GM18867 (cell line): ENCODE data around the gene TUBGCP2.

ENCODE experiments used
- ATAC-seq: cut with Tn5 transposase; IDR thresholded peaks from one replicate; pipeline ENCODE4 v1.9.1; 2021; ENCODE audit warnings: mild to moderate bottlenecking, moderate library complexity; ENCODE audit not compliant: unreplicated experiment

TUBGCP2 gene

DNA sequence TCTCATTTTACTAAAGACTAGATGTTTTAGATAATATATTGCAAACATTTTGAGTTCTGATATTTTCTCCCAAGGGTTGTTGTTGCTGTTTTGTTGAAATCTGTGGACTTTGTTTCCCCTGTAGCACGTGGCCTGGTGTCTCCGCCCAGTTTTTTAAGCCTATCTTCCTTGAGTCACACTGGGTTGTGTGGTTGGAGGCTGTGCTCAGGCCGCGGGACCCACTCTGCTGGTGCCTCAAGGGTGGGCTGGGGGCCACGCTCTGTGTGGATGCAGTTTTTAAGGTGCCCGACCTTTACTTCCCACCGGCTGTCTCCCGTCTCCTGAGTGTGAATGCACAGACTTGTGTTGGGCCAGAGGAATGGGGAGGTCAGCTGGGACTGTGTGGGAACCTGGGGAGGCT is 34.3 kb upstream of the TUBGCP2 start:
- ATAC-seq, result no peak

DNA sequence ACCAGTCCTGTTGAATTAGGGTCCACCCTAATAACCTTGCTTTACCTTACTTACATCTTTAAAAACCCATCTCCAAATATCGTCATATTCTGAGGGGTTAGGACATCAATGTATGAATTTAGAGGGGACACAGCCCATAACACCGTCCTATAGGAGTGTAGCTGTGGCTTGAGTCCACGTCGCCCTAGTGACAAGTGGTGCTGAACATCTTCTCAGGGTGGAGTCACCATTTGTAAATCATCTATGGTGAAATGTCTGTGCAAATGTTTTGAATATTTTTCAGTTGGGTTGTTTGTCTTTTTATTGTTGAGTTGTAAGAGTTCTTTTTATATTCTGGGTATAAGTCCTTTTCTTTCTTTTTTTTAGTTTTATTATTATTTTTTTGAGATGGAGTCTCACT is 33.3 kb upstream of the TUBGCP2 start:
- no peak for ATAC-seq

DNA sequence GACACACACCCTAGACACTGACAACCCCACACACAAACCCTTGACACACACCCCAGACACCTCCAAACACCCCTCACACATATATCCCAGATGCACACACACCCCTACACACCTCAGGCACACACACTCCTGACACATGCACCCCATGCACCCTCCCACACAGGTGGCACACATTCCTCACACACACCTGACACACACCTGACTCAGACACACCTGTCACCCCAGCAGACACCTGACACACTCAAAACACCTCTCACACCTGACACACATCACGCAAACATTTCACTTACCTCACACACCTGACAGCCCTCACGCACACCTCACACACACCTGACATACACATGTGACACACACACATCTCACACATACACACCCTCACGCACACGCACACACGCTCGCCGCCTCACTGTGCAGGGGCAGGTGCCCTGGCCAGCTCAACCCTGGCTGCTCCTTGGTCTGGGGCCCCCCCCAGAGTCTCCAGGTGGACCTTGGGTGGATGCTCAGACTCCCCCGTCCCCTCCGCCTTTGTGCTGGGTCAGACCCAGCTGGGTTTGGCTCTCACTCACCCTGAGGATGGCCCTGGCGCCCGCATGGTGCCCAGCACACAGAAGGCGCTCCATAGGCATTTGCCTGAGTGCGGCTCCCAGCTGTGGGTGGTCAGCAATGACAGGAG is 31.2 kb upstream of the TUBGCP2 start:
- no peak for ATAC-seq

DNA sequence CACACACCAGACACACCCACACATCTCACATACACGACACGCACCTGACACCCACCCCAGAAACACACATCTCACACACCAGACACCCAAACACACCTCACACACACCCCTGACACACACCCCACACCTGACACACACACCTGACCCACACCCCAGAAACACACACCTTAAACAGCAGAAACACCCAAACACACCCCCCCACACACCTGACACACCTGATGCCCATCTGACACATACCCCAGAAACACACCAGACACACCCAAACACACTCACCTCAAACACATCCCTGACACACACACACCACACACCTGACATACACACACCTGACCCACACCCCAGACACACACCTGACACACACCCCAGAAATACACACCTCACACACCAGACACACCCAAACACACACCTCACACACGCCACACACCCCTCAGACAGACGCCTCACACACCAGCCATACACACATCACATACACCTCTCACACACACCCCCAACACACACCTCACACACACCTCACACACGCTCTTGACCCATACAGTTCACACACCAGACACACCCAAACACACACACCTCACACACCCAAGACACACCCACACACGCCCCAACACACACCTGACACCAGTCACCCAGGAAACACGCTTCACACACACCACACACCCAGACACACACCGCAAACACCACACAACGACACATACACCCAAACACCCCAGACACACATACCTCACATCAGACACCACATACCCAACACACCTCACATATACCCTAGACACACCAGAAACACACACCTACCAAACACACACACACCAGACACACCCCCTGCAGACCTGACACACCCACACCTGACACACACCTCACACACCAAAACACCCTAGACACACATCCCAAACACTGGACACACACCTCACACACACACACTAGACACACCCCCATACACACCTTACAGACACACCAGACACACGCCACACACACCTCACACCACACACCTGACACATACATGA is 29.7 kb upstream of the TUBGCP2 start:
- ATAC-seq, result no peak

GRCh38 chr10:133337370-133337725 is 28.7 kb upstream of the TUBGCP2 start:
- ATAC-seq, result no peak

DNA sequence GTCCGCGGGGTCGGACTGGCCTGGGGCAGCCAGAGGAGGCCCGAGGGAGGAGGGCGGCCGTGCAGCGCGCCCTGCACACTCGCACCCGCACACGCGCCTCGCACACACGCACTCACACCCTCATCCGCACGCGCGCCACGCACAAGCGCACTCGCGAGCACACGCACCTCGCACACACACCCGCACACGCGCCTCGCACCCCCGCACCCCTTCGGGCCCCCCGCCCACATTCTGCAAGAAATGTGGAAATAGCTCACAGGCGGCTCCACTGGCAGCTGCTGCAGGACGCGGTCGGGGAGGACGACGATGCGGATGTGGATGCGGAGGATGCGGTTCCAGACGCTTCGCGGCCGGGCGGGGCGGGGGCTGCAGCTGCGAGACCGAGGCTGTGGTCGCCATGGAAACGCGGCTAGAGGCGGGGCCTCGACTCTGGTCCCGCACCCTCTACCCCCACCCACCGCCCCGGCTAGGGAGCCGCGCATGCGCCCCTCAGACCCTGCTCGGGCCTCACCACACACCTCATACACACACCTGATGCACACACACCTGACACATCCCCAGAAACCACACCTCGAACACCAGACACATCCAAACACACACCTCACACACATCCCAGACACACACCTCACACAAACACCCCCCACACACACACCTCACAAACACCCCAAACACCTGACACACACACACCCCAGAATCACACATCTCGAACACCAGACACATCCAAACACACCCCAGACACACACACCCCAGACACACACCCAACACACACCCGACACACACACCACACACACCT is 28.1 kb upstream of the TUBGCP2 start, which contains the start of gene CALY:
Gene CALY (minus strand): TSS at position 320 of the 793 bp plus-strand sequence. CDS start 7,907 bp downstream, outside the sequence.
- no peak for ATAC-seq

GRCh38 chr10:133336118-133336576 is 27.5 kb upstream of the TUBGCP2 start:
- no peak for ATAC-seq

DNA sequence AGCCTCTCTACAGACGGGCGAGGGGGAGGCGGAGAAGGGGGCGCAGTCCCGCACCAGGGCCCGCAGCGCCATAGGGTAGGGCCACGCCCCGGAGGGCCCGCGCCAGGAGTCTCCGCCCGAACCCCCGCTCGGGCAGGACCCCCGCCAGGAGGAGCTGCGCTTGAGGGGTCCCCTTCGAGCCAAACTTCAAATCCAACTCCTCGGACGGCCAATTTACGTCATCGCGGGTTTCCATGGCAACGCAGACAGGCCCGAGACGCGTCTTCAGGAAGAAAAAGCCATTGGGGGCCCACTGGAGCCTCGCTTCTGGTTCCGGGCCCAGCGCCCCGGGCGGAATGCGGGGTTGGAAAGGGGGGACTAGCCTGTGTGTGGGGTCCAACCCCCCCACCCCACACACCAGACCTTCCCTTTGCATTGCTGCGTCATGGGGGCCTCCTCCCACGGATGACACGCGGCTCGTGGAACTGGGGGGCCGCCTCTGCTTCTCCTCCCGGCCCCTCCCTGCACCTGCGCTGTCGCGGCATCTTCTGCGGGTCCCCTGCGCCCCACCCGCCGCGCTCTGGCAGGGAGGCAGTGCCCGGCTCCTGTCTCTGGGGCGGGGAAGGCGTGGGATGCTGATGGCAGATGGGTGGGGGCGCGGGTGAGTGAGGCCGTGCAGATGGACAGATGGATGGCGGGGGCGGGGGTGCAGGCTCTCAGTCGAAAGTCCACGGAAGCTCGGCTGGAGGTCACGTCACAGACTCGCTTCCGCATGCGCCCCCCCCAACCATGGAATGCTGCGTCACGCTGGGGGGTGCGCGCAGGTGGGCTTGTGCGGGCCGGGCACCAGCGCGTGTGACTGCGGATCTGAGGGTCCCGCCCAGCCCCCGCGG is 26.8 kb upstream of the TUBGCP2 start:
- ATAC-seq, result no peak

DNA sequence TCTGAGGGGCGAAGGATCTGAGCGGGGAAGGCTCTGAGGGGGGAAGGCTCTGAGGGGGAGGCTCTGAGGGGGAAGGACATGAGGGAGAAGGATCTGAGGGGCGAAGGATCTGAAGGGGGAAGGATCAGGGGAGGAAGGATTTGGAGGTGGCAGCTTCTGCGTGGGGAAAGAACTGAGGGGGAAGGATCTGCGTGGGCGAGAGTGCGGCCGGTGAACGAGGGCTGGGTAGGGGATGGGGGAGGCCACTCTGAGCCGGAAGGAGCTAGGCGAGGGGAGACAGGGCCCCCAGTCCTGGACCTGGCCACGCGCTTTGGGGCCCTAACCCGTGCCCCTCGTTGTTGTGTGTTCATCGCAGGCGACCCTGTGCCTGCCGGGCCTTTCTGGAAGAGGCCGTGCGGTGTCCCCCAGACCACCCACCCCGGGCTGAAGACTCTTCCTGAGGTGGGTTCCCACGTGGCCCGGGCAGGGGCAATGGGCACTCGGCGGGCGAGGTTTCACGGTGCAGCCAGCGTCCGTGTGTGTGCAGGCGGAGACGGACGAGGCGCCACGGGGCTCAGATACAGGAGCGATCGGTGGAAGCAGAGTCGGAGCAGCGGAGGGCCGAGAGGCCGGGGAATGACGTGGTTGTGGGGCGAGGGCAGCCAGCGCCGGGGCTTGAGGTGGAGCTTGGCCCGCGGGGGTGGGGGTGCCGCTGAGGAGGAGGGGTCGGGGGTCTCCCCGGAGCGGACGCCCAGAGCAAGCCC is 26.0 kb upstream of the TUBGCP2 start:
- no peak for ATAC-seq

- ATAC-seq, result no peak
These were observed 24.4 kb upstream of the TUBGCP2 start for GRCh38 chr10:133332936-133333699.

- peak; percentile 86 for ATAC-seq
These were observed 21.0 kb upstream of the TUBGCP2 start for GRCh38 chr10:133329491-133330202.

DNA sequence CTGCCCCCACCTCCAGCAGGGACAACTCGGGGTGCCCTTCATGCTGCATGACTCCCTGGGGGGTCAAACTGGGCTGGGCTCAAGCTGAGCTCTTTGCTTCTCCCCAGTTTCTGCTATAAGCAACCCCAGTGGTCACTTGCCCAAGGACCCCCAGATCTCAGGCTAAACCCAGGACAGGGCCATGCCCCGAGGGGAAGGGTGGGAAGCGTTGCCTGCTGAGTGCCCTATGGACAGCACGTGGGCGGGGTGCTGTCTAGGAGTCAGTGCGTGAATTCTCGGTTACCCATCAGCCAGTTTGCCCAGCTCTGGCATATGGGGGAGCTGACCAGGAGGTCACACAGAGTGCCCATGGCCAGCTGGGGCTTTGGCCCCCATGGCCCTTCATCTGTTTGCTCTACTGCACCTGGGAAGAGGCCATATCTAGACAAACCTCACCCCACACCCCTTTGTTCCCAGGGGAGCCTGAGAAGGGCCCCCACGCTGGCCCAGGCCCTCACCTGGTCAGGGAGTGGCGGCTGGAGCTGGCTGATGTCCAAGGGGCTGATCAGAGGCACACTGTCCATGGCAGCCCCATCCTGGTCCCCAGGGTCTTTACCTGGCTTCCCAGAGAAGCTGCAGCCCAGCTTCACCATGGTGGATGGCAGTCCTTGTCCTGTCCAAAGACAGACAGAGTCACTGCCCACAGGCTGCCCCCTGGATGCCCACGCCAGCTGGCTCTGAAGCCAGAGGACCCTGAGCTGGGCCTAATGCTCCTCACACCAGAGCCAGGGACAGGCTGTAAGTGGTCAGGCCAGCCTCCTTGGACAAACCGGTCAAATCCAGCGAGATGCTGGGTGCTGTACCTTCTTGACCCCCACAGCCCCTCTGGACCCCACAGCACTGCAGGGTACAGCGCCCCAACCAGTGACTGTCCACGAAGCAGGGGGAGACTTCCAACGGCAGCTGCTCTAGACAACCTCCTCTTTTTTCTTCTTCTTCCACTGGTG is 20.0 kb upstream of the TUBGCP2 start:
- ATAC-seq, result no peak

DNA sequence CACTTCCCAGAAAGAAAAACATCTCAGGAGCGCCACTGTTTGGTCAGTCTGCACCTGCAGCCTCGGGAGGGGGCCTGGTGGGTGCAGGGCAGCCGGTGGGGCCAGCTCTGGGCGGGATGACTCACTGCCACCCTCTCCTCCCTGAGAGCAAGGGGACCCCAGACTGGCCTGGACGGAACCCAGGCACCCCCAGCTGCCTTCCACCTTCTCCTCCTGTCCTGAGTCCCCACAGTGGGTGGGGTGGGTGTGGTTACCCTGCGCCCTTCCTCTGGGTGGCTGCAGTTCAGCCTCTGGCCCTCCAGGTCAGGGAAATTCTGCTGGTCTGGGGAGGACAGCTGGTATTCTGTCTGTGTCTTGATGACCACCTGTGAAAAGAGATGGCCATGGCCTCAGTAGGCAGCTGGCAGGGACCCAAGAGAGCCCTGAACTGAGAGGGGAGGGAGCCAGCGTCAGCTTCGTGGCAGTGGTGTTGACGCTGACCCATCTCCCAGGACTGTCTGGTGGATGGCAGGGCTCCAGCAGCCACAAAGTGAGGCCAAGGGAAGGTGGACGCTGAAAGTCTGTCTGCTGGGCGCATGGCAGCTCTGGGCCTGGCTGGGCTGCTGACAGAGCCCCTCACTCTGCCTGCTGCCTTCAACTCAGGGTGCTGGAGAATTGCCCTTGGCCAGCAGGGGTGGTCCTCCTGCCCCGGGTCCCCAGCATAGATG is 19.1 kb upstream of the TUBGCP2 start:
- ATAC-seq, result no peak

DNA sequence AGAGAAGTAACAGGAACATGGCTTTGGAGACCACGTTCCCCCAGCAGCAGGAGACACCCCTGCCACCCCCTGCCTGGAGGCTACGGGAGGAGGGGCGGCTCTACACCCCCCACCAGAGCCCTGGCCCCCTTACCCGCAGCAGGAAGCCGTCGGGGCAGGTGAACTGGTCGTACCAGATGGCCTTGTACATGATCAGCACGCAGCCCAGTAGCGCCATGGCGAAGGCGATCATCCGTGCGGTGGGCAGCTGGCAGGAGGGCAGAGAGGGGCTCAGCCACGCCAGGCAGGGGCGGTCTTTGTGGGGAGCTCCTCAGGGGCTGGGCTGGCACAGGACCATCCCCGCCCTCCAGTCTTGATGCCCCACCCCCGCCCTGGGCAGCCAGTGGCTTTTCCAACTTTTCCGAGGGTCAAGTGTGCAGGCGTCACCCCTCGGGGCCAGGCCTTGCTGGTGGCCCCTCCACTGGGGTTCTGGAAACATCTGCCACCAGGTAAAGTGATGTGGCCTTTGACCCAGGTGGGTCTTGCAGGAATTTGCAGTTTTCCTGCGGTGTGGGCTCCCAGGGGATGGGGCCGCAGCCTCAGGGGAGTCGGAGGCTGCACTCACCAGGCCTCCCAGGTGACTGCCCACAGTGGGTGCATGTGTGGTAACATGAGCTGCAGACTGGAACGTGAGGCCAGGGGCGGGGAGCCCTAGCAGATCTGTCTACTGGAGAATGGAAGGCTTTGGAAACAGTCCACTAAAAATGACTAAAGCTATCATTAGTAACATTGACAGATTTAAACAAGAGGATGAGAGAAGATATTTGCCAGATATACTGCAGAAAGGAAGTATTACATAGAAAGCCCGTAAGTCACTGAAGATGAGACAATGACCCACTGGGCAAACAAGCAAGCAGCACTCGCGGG is 18.3 kb upstream of the TUBGCP2 start:
- no peak for ATAC-seq

- no peak for ATAC-seq
These were observed 17.5 kb upstream of the TUBGCP2 start for GRCh38 chr10:133326223-133326551.
